Osteocyte (in vitro differentiated cells): ENCODE results near the gene CSF1R. TPM values are rescaled to one million over a fixed set of nuclear protein-coding genes. Genes with fewer than 3 reads are reported as not detected.

Source experiments
- DNase-seq: peaks from one replicate; pipeline ENCODE4 v3.0.0; 2021; ENCODE audit warnings: mixed read lengths; ENCODE audit not compliant: unreplicated experiment; ENCODE audit errors: extremely low spot score
- H3K27ac Mint-ChIP-seq: one replicate; pipeline ENCODE4 v1.8.0; 2021; ENCODE audit warnings: mild to moderate bottlenecking, mixed read lengths; ENCODE audit not compliant: unreplicated experiment
- H3K27me3 Mint-ChIP-seq: one replicate; pipeline ENCODE4 v1.8.0; 2021; ENCODE audit warnings: mixed read lengths; ENCODE audit not compliant: unreplicated experiment
- H3K36me3 Mint-ChIP-seq: one replicate; pipeline ENCODE4 v1.8.0; 2021; ENCODE audit warnings: mixed read lengths; ENCODE audit not compliant: unreplicated experiment
- H3K4me1 Mint-ChIP-seq: one replicate; pipeline ENCODE4 v1.8.0; 2021; ENCODE audit warnings: mixed read lengths; ENCODE audit not compliant: unreplicated experiment
- H3K4me3 Mint-ChIP-seq: one replicate; pipeline ENCODE4 v1.8.0; 2021; ENCODE audit warnings: mild to moderate bottlenecking, moderate library complexity, mixed read lengths; ENCODE audit not compliant: unreplicated experiment
- H3K9me3 Mint-ChIP-seq: one replicate; pipeline ENCODE4 v1.8.0; 2021; ENCODE audit warnings: mixed read lengths; ENCODE audit not compliant: unreplicated experiment
- total RNA-seq: library from RNA; stranded (reverse); gene quantifications from 2 replicates; pipeline ENCODE4 v1.2.1, GENCODE V29; 2021
- TF ChIP-seq, protein P1 (sequence below): fragments of 200-600 bp; sonication (generic); IDR thresholded peaks from 2 replicates; pipeline ENCODE4 v1.5.0; 2021; ENCODE audit warnings: antibody characterized with exemption, mild to moderate bottlenecking, moderate library complexity

Gene CSF1R
- total RNA-seq, 1 donor from 2014 or later = 1.2 TPM

DNA sequence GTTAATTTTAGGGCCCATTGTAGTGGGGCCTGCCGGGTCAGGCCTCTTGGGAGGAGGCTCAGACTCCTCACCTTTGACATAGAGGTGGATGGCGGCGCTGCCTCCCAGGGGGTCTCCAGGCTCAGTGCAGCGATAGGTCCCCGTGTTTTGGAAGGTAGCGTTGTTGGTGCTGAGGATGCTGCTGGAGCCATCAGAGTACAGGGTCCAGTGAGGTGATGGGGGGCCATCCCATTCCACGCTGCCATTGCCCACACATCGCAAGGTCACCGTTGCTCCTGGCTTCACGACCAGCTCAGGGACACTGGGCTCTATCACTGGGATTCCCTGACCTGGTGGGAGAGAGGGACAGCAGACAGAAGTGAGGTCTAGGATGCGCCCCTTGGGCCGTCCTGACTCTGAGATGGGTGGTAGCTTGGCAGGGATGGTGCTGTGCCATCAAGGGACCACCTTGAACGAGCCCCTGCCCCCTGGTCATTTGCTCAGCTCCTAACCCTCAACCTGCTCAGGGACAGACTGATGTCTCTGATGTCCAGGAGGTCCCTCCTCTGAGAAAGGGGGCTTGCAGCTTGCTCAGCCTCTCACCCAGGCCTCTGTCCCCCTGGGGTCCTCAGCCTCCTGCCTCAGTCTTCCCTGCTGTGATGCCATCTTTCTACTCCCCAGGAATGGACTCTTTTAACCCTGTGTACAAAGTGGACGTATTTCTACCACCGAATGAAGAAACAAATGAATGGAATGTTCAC is 5.5 kb downstream of the CSF1R start:
- Mint-ChIP-seq H3K27ac (no peak overlapping the region), H3K9me3 (no peaks in the 10 kb centered on the region), H3K36me3 (no peaks in the 10 kb centered on the region), H3K4me1 (peaks cover 8% of the 10 kb centered on the region), H3K27me3 (no peaks in the 10 kb centered on the region), H3K4me3 (no peak overlapping the region)
- TF ChIP-seq, protein P1, sequence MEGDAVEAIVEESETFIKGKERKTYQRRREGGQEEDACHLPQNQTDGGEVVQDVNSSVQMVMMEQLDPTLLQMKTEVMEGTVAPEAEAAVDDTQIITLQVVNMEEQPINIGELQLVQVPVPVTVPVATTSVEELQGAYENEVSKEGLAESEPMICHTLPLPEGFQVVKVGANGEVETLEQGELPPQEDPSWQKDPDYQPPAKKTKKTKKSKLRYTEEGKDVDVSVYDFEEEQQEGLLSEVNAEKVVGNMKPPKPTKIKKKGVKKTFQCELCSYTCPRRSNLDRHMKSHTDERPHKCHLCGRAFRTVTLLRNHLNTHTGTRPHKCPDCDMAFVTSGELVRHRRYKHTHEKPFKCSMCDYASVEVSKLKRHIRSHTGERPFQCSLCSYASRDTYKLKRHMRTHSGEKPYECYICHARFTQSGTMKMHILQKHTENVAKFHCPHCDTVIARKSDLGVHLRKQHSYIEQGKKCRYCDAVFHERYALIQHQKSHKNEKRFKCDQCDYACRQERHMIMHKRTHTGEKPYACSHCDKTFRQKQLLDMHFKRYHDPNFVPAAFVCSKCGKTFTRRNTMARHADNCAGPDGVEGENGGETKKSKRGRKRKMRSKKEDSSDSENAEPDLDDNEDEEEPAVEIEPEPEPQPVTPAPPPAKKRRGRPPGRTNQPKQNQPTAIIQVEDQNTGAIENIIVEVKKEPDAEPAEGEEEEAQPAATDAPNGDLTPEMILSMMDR = no peak
- peak; percentile 76 for DNase-seq

DNA sequence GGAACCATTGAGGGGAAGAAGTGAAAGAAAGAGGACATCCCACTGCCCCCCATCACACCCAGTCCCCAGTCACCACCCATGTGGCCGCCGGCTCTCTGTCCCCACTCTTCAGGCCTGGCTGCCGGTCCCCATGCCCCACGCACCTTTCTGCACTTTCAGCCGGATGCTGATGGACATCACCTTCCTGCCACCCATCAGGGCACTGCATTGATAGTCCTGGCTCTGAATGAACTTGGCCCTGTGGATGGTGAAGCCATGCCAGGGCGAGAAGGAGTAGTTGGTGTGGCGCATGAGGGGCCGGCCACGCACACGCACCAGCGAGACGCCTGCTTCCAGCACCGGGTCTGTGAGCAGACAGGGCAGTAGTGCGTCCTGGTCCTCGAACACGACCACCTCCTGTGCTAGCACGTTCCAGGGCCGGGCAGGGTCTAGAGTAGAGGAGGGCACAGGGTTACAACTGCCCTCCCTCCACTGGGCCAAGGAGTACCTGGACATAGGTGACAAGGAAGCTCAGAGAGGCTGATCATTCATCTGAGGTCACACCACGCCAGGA is 6.4 kb downstream of the CSF1R start:
- peak; percentile 81 for DNase-seq
- H3K9me3 Mint-ChIP-seq = no peaks in the 10 kb centered on the region
- H3K27ac Mint-ChIP-seq = no peak overlapping the region
- TF ChIP-seq, protein P1 = no peak
- no peaks in the 10 kb centered on the region for H3K36me3 Mint-ChIP-seq
- no peaks in the 10 kb centered on the region for H3K27me3 Mint-ChIP-seq
- no peak overlapping the region for H3K4me3 Mint-ChIP-seq
- H3K4me1 Mint-ChIP-seq = peaks cover 8% of the 10 kb centered on the region

DNA sequence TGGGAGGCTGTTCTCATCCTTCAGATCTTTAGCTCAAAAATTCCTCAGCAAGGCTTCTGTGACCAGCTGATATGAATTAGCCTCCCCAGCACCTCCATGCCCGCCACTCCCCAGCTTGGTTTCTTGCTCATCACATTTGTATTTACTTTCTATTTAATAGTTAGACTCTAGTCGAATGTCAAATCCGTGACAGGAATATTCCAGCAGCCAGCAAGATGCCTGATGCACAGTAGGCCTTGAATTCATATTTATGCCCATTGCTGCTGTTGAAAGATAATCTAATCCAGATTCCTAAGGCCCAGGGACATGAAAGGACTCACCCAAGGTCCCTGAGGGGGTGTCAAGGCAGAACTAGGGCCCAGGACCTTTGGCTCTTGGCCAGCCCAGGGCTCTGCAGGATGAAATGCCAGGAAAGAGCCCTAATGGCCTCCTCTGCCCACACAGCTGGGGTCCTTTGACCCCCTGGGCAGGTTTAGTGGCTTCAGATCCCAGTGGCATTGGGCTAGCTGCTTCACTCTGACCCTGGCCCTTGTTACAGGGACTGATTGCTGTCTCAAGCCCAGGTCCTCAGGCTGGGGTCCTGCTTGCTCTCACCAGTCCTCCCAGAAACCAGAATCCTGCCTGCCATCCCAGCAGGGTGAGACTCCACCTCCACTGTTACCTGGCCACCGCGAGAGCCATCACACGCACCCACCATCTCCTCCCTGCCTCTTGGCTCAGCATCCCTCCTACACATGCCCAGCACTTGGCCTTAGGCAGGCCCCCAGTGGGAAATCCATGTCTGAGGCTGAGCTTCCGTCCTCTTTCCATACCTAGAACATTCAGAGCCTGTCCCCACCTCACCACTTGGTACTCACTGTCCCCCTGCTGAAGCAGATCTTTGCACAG is 7.3 kb downstream of the CSF1R start:
- Mint-ChIP-seq H3K4me3 (no peak overlapping the region), H3K9me3 (no peaks in the 10 kb centered on the region), H3K36me3 (no peaks in the 10 kb centered on the region), H3K4me1 (peaks cover 8% of the 10 kb centered on the region), H3K27me3 (no peaks in the 10 kb centered on the region), H3K27ac (no peak overlapping the region)
- TF ChIP-seq, protein P1 = no peak
- DNase-seq = peak; percentile 65

- Mint-ChIP-seq H3K27me3 (no peaks in the 10 kb centered on the region), H3K9me3 (no peaks in the 10 kb centered on the region), H3K27ac (no peak overlapping the region), H3K36me3 (no peaks in the 10 kb centered on the region), H3K4me3 (no peak overlapping the region), H3K4me1 (peaks cover 8% of the 10 kb centered on the region)
- TF ChIP-seq, protein P1 = no peak
- peak; percentile 70 for DNase-seq
Observed at GRCh38 chr5:150077996-150078801, 8.2 kb downstream of the CSF1R start.
